NOMO-1 treated with DMSO at 0.1 percent for 48 hours (cell line): Measurements from ENCODE around the gene GRAMD1A.
"Not testable (repeated sequence)": the region's sequence is repeated elsewhere in the genome, so short reads cannot be mapped to it uniquely, and the experiment has no call there.

ENCODE experiments used
- DNase-seq: peaks from one replicate; lab custom pipeline; 2025; ENCODE audit not compliant: unreplicated experiment; lab: John Stamatoyannopoulos, UW

The GRAMD1A gene

DNA sequence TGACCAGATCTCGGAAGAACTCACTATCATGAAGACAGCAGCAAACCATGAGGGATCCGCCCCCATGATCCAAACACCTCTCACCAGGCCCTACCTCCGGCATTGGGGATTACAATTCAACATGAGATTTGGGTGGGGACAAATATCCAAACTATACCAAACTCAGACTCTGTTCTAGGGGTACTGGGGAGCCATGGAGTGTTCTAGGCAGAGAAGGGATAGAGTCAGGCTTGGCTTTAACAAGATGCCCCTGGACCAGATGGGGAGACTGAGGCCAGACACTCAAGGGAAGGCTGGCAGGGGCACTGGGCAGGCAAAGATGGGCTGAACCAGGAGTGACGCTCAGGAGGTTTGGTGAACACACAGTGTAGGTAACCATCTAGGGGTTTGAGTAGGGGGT, 18.3 kb downstream of the GRAMD1A start:
- DNase-seq = no peak

DNA sequence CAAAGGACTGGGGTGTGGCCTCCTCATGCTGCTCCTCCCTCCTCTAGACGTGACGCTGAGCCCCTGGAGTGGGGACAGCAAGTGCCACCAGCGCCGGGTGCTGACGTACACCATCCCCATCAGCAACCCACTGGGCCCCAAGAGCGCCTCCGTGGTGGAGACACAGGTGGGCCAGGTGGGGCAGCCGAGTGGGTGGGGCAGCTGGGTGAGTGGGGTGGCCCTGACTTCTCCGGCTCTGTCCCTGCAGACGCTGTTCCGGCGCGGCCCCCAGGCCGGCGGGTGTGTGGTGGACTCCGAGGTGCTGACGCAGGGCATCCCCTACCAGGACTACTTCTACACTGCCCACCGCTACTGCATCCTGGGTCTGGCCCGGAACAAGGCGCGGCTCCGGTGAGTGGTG, 19.0 kb downstream of the GRAMD1A start:
- no peak for DNase-seq

DNA sequence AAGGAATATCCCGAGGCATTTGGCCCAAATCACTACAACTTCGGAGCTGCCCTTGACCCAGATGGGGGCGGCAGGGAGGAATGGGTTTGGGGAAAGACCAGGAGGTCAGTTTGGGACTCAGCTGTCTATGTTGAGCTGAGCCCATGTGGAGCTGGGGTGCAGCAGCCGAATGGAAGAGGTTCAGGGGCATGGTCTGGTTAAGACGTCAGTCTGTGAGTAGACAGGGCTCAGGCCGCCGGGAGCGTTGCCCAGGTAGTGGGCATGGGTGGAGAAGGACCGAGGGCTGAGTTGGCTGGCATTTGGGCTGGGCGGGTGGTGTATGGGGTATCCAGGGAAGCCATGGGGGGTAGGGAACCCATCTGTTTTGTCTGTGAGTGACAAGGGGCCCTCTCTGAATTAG, 20.9 kb downstream of the GRAMD1A start:
- DNase-seq = no peak

DNA sequence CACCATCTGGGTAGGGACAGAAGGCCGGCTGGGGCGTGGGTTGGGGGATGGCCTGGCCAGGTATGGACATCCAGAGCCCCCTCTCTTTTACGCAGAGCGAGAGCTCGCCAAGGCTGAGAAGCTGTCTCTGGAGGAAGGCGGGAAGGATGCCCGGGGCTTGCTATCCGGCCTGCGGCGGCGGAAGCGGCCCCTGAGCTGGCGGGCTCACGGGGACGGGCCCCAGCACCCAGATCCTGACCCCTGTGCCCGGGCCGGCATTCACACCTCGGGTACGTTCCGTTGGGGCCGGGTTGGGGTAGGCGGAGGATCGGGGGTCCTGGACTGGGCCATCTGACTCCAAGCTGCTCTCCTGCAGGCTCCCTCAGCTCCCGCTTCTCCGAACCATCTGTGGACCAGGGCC, 21.5 kb downstream of the GRAMD1A start:
- no peak for DNase-seq

DNA sequence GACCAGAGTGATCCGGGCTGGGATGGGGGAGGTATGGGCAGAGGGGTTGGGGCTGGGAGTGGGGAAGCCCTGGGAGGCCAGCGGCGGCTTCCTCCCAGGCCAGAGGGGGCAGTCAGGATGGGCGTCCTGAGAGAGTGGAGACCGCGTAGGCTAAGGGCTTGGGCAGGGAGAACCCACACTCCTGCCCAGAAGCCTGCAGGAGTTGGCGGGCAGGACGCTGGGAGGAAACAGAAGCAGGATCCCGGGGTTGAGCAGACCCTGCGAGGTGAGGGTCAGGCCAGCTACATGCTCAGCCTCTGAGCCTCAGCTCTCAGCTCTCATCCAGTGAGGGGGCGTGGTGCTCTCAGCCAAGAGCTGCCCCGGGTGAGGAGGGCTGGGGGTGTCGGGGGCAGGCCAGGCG, 22.3 kb downstream of the GRAMD1A start:
- no peak for DNase-seq

DNA sequence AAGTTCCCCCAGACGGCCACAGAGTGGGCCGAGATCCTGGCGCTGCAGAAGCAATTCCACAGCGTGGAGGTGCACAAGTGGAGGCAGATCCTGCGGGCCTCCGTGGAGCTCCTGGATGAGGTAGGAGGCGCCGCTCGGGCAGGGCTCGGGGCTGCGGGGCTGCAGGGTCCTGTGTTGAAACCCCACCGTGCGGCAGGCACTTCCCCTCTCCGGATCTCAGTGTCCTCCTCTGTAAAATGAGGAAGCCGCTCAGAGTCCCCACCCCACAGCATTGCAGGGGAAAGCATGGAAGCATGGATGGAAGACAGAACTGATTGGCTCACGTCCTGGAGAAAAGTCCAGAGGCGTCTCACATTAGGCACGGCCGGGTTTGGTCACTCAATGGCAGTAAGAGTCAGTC, 23.3 kb downstream of the GRAMD1A start:
- no peak for DNase-seq

DNA sequence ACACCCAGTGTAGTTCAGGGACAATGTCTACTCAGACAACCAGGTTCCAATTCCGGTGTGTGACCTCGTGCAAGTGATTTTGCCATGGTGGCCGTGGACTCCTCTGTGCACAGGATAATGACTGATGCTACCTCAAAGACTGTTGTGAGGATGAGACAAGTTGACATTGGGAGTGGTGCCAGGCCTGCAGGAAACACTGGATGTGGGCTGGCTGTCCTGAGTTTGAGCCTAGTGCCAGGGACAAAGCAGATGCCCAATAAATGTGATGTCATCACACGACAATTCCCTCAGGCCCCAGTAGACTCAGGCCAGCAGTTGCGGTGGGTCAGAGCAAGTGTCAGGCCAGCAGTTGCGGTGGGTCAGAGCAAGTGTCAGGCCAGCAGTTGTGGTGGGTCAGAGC, 24.0 kb downstream of the GRAMD1A start:
- DNase-seq = no peak

DNA sequence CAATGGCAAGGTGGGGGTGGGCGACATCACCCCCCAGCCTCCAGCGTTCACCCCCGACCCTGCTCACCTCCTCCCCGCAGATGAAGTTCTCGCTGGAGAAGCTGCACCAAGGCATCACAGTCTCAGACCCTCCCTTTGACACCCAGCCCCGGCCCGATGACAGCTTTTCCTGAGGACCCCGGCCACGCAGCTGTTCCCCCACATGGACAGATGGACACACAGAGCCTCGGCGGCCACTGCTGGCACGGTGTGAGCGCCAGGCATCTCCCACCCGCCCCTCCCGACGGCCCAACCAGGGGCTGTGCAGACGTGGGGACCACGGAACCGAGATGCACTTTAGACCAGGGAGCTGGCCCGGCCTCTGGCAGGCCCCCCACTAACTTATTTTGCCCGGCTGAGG, 25.8 kb downstream of the GRAMD1A start:
- DNase-seq = no peak

DNA sequence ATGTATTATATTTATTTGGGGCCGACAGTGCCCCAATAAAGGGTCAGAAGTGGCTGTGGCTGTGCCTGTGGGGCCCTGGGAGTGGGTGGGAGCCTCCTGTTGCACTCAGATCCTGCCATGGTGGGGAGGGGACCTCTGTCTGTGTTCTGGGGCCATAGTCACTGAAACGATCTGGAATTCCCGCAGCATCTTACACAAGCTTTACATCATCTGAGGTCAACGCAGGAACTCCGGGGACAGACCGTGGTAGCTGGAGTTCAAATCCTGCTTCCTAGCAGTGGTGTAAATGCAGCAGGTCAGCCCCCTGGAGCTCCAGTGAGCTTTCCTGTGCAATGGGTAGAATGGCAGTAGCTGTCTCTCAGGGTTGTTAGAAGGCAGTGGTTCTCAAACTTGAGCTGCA, 26.3 kb downstream of the GRAMD1A start:
- DNase-seq = no peak

DNA sequence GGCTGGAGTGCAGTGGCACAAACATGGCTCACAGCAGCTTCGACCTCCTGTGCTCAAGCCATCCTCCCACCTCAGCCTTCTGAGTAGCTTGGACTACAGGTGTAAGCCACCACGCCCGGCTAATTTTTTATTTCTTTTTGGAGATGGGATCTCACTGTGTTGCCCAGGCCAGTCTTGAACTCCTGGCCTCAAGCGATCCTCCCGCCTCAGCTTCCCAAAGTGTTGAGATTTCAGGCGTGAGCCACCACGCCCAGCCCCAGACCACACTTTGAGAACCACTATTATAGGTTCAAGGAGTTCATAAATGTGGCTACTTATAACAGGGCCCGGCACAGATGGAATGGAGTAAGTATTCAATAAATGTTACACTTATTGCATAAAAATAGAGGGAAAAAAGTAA, 26.9 kb downstream of the GRAMD1A start:
- DNase-seq = no peak

DNA sequence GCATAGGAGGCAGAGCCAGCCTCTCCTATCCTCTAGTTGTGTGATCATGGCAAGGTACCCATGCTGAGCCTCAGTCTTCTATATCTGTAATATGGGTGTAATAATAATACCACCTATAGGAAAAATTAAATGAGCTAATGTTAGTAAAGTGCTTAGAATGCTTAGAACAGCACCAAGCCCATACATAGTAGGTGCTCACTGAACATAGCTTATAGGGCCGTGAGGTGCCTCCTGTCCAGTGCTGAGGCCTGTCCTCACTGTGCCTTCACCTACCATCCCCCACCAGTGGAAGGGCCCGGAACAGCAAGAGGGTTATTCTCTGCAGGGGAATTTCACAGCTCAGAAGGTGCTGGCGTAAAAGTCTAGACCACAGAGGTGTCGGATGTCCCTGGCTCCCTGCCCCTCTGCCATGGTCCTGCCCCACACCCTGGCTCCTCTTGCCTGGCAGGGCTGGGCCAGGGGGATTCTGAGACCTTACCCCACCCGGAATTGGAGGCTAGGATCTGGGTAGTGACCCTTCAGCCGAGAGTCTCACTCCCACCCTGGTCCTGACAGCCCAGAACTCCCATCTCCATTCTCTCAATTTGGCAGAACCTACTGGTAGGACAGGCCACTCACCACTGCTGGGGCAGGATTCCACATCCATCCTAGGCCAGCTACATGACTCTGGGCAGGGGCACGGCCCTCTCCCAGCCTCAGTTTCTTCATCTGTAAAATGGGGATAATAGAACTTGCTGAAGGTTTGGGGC, 27.9 kb downstream of the GRAMD1A start:
- DNase-seq = no peak

DNA sequence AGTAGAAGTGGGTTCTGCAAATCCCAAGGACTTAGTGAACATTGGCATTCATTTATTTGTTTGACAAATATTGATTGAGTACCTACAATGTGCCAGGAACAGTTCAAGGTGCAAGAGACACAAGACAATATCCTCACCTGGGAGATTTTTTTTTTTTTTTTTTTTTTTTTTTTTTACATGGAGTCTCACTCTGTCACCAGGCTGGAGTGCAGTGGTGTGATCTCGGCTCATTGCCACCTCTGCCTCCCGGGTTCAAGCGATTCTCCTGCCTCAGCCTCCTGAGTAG, 28.4 kb downstream of the GRAMD1A start:
- not testable (repeated sequence) for DNase-seq

DNA sequence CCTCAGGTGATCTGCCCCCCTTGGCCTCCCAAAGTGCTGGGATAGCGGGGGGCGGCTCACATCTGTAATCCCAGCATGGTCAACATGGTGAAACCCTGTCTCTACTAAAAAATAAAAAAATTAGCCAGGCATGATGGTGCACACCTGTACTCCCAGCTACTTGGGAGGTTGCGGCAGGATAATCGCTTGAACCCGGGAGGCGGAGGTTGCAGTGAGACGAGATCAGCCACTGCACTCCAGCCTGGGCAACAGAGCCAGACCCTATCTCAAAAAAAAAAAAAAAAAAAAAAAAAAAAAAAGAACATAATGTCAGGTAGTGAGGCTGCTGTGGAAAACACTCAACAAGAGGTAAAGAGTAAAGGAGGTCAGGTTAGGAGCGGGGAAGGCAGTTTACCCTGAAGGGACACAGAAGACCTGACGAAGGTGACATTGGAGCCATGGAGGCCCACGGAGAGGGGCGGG, 29.2 kb downstream of the GRAMD1A start:
- DNase-seq = not testable (repeated sequence)

DNA sequence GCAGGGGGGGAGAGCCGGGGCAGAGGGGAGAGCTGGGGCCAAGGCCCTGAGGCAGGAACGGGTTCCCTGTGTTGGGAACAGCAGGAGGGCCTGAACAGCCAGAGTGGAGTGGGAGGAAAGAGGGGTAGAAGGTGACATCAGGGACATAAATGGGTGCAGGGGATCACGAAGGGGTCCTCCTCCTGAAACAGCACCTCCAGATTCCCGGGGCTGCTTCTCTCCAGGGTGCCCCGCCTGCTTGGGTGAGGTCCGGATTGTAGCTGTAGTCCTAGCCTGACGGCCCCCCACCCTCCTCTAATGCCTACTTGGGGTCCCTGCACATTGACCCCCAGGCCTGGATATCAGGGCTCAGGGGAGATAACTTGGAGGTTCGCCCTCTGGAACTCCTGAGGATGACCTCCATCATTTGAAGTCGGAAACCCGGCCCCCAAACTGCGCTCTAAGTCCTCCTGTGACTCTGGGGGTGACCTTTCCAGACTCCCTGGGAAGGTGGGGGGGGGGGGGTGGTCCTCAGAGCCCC, 29.7 kb downstream of the GRAMD1A start:
- DNase-seq = no peak

DNA sequence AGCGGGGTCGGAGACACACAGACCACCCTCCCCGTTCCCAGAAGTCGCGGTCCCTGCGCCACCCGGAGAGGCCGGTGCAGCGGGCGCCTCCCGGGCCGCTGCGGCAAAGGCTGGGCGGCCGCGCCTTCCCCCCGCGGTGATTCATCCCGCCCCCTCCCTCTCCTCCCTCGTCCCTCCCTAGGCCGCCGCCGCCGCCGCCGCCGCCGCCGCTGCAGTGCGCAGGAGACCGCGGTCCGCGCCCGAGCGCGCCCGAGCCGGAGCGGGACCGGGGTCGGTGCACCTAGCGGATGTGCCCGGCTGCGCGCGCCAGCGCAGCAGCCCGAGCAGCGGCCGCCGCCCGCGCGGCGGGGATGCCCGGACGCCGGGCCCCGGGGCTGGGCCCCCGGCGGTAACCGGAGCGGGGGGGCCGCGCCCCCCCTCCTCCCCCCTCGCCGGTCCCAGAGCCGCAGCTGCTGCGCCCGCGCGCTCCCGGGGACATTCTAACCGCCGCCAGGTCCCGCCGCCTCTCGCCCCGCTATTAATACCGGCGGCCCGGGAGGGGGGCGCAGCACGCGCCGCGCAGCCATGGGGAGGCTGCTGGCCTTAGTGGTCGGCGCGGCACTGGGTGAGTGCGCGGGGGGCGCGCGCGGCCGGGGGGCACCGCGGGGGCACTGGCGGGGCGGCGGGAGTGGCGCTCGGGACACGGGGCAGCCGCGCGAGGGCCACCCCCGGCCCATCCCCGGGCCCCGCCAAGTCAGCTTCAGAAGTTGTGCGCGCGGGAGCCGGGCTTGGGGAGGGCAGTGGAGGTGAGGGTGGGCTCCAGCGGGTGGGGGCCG, 30.3 kb downstream of the GRAMD1A start, which contains the start of gene SCN1B:
Gene SCN1B (plus strand): TSS at position 214 of the 815 bp plus-strand sequence. CDS start 351 bp downstream, at position 565.
- DNase-seq = peak; percentile 13

DNA sequence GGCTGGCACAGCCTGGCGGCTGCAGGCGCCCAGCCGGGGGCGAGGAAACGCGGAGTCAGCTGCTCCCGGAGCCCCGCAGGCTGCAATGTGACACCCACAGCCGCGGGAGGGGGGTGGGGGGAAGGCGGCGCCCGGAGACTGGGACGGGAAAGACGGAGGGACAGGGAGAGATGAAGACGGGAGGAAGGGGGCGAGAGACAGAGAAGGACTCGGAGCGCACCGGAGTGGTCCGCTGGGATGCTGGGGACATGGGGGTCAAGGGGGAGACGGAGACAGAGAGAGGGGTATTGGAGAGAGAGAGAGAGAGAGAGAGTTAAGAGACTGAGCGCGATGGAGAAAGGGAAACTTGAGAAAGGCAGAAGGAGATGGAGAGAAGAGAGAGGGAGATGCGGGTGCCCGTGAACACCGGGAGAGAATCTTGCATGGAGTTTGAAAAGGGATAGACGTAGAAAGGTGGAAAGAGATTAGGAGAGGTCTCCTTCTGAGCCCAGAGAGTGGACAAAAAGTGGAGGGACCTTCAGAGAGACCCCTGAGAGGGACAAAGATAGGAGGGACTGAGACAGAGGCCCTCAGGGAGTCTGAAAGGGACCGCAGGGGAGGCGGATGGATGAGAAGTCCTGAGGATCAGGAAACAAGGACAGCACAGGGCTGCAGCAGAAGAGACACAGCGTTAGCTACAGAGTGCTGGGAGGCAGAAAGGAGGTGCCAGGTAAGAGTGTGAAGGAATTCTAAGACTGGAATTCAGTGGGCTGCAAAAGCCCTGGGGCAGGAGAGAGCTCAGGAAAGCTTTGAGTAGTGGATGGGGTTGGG, 31.2 kb downstream of the GRAMD1A start:
- no peak for DNase-seq

DNA sequence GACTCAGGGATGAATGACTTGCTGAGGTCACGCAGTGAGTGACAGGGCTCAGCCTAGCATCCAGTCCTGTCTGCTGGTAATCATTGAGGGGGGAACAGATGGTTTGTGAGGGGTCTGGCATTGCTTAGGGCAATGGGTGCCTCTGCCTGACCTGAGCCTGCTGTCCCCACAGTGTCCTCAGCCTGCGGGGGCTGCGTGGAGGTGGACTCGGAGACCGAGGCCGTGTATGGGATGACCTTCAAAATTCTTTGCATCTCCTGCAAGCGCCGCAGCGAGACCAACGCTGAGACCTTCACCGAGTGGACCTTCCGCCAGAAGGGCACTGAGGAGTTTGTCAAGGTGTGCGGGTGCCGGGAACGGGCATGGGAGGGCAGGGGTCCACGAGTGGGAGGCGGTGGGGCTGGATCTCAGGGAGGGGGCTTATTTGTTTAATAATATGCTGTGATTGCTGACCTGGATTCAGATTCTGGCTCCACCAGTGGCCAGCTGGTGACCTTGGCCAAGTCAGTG, 32.3 kb downstream of the GRAMD1A start:
- DNase-seq = no peak

DNA sequence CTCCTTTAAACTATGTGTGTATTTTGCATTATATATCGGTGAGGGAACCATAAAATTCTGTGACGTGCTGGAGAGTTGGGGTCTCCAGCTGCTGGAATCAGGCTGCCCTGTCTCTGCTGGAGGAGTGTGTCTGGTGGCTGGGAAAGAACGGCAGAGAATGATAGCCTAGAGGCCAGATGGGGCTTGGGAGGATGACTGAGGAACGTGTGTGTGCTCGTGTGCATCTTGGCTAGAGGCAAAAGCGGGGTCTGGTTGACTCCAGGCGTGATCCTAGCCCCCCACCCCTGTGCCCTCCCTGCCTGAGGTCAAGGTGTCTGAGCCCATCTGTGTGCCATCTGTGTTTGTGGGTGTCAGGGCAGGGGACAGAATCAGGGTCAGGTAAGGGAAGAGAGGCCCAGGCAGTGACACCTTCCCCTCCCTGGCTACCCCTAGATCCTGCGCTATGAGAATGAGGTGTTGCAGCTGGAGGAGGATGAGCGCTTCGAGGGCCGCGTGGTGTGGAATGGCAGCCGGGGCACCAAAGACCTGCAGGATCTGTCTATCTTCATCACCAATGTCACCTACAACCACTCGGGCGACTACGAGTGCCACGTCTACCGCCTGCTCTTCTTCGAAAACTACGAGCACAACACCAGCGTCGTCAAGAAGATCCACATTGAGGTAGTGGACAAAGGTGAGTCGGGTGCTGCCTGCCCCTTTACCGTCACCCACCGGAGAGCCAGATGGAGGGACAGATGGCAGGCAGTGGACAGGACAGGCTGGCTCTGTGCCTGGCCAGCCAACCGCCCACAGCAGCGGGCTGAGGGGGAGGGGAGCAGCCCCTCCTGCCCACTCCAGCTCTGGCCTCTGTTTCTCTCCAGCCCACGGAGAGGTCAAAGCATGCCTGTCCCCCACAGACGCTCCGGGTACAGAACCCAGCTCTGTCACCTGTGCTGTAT, 33.2 kb downstream of the GRAMD1A start:
- DNase-seq = no peak

DNA sequence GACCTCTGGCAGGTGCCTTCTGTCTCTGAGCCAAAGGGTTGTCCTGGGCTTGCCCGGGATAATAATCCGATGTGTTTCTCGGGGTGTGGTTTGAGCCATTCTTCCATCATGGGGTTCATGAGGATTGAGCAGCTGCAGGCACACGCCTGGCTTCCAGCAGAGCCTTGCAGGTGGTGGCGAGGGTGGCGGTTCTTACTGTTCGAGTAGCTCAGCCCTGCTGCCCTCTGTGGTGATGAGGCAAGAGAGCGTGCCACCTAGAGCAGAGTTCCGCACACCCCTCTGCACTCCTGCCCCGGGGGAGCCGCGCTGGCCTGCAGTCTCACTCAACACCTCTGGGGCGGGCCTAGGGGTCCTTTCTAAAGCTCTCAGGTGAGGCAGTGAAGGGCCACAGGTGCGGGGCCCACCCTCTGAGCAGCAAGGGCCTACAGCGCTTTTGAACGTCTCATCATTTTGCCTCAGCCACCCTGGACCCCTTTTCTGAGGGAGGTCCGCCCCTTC, 33.9 kb downstream of the GRAMD1A start:
- DNase-seq = no peak
